Type B pancreatic cell (in vitro differentiated cells): ENCODE results near the gene ABCF1. TPM values are rescaled to one million over a fixed set of nuclear protein-coding genes. Genes with fewer than 3 reads are reported as not detected.

Source experiments
- DNase-seq: peaks from one replicate; pipeline ENCODE4 v3.0.0; 2021; ENCODE audit warnings: mixed read lengths; ENCODE audit not compliant: unreplicated experiment; ENCODE audit errors: extremely low spot score
- H3K27ac Mint-ChIP-seq: 2 replicates; pipeline ENCODE4 v1.8.0; 2021; ENCODE audit warnings: mild to moderate bottlenecking, mixed read lengths
- H3K27me3 Mint-ChIP-seq: 2 replicates; pipeline ENCODE4 v1.8.0; 2021; ENCODE audit warnings: mixed read lengths
- H3K36me3 Mint-ChIP-seq: 2 replicates; pipeline ENCODE4 v1.8.0; 2021; ENCODE audit warnings: mixed read lengths
- H3K4me1 Mint-ChIP-seq: one replicate; pipeline ENCODE4 v1.8.0; 2021; ENCODE audit warnings: mixed read lengths; ENCODE audit not compliant: unreplicated experiment
- H3K4me3 Mint-ChIP-seq: 2 replicates; pipeline ENCODE4 v1.8.0; 2021; ENCODE audit warnings: mild to moderate bottlenecking, mixed read lengths
- H3K9me3 Mint-ChIP-seq: 2 replicates; pipeline ENCODE4 v1.8.0; 2021; ENCODE audit warnings: mixed read lengths
- total RNA-seq: library from RNA; stranded (reverse); gene quantifications from 2 replicates; pipeline ENCODE4 v1.2.1, GENCODE V29; 2021; ENCODE audit warnings: low replicate concordance
- TF ChIP-seq, protein P1 (sequence below): fragments of 200-600 bp; sonication (generic); conservative IDR thresholded peaks from 2 replicates; pipeline ENCODE4 v1.5.0; 2021; ENCODE audit warnings: antibody characterized with exemption, mild to moderate bottlenecking

The ABCF1 gene
- total RNA-seq, 1 donor from 2014 or later = 69.2 TPM

DNA sequence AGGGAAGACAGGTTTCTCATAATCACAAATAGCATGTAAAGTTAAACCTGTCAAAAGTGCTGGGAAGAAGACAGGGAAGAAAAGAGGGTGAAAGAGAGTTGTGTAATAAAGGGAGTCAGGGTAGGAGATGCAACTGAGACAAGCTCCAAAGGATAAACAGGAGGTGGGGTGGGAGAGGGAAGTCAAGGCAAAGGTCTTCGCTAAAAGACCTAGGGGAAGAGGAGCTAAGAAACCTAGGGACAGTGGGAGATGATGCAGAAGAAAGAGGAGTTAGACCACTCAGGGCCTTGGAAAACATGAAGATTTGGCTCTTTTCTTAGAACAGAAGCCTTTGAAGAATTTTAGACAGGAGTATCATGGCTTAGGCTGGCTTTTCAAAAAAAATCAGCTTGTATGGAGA is 7.1 kb upstream of the ABCF1 start:
- TF ChIP-seq, protein P1, sequence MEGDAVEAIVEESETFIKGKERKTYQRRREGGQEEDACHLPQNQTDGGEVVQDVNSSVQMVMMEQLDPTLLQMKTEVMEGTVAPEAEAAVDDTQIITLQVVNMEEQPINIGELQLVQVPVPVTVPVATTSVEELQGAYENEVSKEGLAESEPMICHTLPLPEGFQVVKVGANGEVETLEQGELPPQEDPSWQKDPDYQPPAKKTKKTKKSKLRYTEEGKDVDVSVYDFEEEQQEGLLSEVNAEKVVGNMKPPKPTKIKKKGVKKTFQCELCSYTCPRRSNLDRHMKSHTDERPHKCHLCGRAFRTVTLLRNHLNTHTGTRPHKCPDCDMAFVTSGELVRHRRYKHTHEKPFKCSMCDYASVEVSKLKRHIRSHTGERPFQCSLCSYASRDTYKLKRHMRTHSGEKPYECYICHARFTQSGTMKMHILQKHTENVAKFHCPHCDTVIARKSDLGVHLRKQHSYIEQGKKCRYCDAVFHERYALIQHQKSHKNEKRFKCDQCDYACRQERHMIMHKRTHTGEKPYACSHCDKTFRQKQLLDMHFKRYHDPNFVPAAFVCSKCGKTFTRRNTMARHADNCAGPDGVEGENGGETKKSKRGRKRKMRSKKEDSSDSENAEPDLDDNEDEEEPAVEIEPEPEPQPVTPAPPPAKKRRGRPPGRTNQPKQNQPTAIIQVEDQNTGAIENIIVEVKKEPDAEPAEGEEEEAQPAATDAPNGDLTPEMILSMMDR = no peak
- Mint-ChIP-seq H3K4me1 (peaks cover 3% of the 10 kb centered on the region), H3K27me3 (no peaks in the 10 kb centered on the region), H3K9me3 (no peaks in the 10 kb centered on the region), H3K27ac (no peak overlapping the region), H3K36me3 (peaks cover 12% of the 10 kb centered on the region), H3K4me3 (no peak overlapping the region)
- DNase-seq = no peak

DNA sequence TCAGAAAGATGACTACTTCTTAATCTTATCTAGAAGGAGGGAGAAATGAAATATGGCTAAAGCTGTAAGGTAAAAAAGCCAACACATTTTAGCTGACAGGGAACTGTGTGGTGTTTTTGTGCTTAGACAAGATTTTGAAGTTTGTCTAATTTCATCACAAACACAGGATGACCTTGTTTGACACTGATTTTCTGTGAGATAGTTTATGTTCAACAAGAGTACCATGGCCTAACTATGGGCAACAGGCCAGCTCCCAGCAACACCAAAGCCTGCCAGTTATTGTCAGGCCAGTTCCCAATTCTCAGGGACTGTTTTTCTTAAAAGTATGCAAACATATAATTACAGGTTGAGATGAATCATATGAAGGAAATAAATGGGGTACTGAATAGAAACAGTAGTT is 5.5 kb upstream of the ABCF1 start:
- Mint-ChIP-seq H3K27ac (peak overlapping the region; percentile 27), H3K4me3 (no peak overlapping the region)

DNA sequence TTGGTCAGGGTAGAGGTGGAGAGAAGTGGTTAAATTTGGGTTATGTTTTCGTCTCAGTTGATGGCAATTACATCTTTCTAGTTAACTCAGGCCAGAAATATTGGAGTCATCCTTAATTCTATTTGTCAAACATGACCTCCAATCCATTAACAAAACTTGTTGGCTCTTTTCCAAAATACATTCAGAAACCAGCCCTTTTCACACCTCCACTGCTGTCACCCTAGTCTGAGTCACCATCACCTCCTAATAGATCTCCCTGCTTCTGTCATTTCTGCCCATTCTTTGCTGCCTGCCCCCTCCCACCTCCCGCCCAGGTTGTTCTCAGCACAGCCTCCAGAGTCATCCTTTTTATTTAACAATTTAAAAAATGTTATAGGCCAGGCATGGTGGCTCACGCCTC is 3.0 kb upstream of the ABCF1 start:
- Mint-ChIP-seq H3K4me1 (peaks cover 27% of the 10 kb centered on the region), H3K4me3 (peak overlapping the region; percentile 30), H3K9me3 (no peaks in the 10 kb centered on the region), H3K27me3 (peaks cover 4% of the 10 kb centered on the region), H3K27ac (no peak overlapping the region), H3K36me3 (no peaks in the 10 kb centered on the region)
- no peak for DNase-seq
- TF ChIP-seq, protein P1 = no peak

More for the DNA sequence above, 5.5 kb upstream of the ABCF1 start:
- Mint-ChIP-seq H3K36me3 (peaks cover 10% of the 10 kb centered on the region), H3K27me3 (peaks cover 4% of the 10 kb centered on the region), H3K4me1 (peaks cover 5% of the 10 kb centered on the region), H3K9me3 (no peaks in the 10 kb centered on the region)
- DNase-seq = no peak
- TF ChIP-seq, protein P1 = no peak

DNA sequence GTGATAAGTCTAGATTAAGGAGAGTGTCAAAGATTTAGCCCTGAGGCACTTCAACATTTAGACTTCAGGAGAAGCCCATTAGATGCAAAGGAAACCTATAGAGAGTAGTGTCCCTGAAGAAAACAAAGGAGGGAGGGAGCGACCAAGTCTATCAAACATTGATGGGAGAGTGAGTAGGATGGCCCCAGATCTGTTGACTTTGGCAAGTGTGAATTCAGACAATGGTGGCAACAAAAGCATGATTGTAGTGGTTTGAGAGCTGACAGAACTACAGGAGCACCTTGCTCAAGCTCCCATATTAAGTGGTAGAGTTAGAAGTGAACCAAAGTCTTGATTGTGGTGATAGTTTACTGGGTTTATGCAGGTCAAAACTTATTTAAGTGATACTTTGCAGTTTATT is 979 bp upstream of the ABCF1 start:
- no peaks in the 10 kb centered on the region for H3K36me3 Mint-ChIP-seq
- TF ChIP-seq, protein P1 = no peak
- H3K9me3 Mint-ChIP-seq = no peaks in the 10 kb centered on the region
- DNase-seq = no peak
- H3K27me3 Mint-ChIP-seq = peaks cover 4% of the 10 kb centered on the region
- H3K27ac Mint-ChIP-seq = peak overlapping the region; percentile 98
- peaks cover 29% of the 10 kb centered on the region for H3K4me1 Mint-ChIP-seq
- peak overlapping the region; percentile 97 for H3K4me3 Mint-ChIP-seq

DNA sequence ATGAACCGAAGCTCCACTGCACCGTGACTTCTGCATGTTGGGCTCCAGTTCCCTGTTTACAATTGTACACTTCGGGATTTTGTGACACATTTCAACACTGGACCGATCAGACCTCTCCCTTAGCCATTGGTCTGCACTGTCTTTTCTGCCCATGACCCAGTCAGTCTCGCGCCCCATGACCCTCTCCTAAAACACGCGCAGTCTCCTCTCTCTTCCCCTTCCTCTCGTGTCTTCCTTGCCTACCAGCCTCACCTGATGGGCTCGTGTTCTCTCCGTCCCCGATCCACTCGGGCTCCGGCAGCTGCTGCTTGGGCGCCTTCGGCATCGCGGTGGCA is 535 bp upstream of the ABCF1 start:
- Mint-ChIP-seq H3K9me3 (no peaks in the 10 kb centered on the region), H3K4me3 (peak overlapping the region; percentile 97), H3K27ac (peak overlapping the region; percentile 98), H3K27me3 (peaks cover 4% of the 10 kb centered on the region), H3K36me3 (no peaks in the 10 kb centered on the region), H3K4me1 (peaks cover 29% of the 10 kb centered on the region)
- DNase-seq = no peak
- TF ChIP-seq, protein P1 = no peak

DNA sequence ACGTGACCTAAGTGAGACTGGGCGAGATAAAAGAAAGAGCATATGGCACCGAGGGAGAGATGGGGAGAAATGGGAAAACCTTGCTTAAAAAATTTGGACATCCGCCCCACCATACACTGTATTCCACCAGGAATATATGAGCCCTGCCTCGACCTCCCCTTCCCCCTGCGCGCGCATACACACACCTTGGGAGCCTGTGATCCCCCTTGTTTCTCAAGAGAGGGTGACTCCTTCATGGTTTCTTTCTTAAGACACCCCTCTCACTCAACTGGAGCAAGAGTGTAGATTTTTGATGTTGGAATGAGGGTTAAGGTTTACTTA is 480 bp downstream of the ABCF1 start:
- no peak for DNase-seq
- Mint-ChIP-seq H3K4me1 (peaks cover 29% of the 10 kb centered on the region), H3K9me3 (no peaks in the 10 kb centered on the region), H3K36me3 (peaks cover 4% of the 10 kb centered on the region), H3K4me3 (peak overlapping the region; percentile 97), H3K27me3 (peaks cover 4% of the 10 kb centered on the region), H3K27ac (peak overlapping the region; percentile 98)
- TF ChIP-seq, protein P1 = no peak
